ENCODE results near the gene CITED1. TPM values are rescaled to one million over a fixed set of nuclear protein-coding genes. Genes with fewer than 3 reads are reported as not detected.
A peak's percentile ranks its signal among the peaks of the same experiment; 100 is the strongest.

Gene CITED1
- total RNA-seq (0.83 TPM in 1 of 2 replicates, not detected in the other), polyA plus RNA-seq (not detected in 2 replicates), polyA minus RNA-seq (not detected in 2 replicates), Bru-seq, nascent RNA (not detected), BruChase-seq, experiment 1, labeled RNA remaining after a 6-hour chase (percentile 18 among the genes with signal in this experiment), BruChase-seq, experiment 2, labeled RNA remaining after a 2-hour chase (percentile 16 among the genes with signal in this experiment)
- polyA plus RNA-seq (2011; cell fraction: cytosol; rRNA removed), result not detected in 2 replicates
- polyA plus RNA-seq (2011; cell fraction: nucleus; rRNA removed), result 0.24 and 0.64 TPM in 2 replicates
- polyA plus RNA-seq (2012), result not detected in 2 replicates
- polyA minus RNA-seq (2011; cell fraction: cytosol; rRNA and poly(A)+ RNA removed), result not detected
- not detected in 2 replicates for polyA minus RNA-seq (2011; cell fraction: nucleus; rRNA and poly(A)+ RNA removed)
- long read RNA-seq, result 0 reads

GRCh38 chrX:72305286-72306084, at the start of gene CITED1:
Gene CITED1, minus strand, starts transcription at chrX:72305914. Its CDS starts 3,045 bp downstream, at chrX:72302869.
- Histone ChIP-seq H2AFZ (ENCODE audit: low read depth, low read length) (peak within 1 kb of the TSS; percentile 39), H3K9ac (replicated peaks; ENCODE audit: extremely low read depth, insufficient read depth, low read length) (no peak within 1 kb of the TSS), H3K27ac (ENCODE audit: insufficient read depth, low read depth, low read length) (no peak within 1 kb of the TSS), H3K36me3 (ENCODE audit: control insufficient read depth in 2 of 2, extremely low read depth in 1 of 2, insufficient read depth in 2 of 2, low read length in 2 of 2) (no peaks in the 10 kb centered on the region), H4K20me1 (replicated peaks; ENCODE audit: control insufficient read depth, extremely low read depth, insufficient read depth, low read length) (no peaks in the 10 kb centered on the region), H3K4me3 (replicated peaks in 1 of 3; ENCODE audit: insufficient read depth in 1 of 3, low read depth in 1 of 3, low read length in 3 of 3) (peak within 1 kb of the TSS; percentile 20 to 43 (median 37)), H3K9me1 (replicated peaks; ENCODE audit: control insufficient read depth, extremely low read depth, insufficient read depth, low read length) (no peaks in the 10 kb centered on the region), H3K4me2 (ENCODE audit: insufficient read depth, low read length) (peak within 1 kb of the TSS; percentile 58), H3K27me3 (ENCODE audit: control insufficient read depth in 2 of 2, insufficient read depth in 2 of 2, low read length in 2 of 2) (peaks cover 49 to 69% of the 10 kb centered on the region in 2 experiments), H3K9me3 (replicated peaks; ENCODE audit: control insufficient read depth, insufficient read depth, low read length) (no peaks in the 10 kb centered on the region), H3K4me1 (ENCODE audit: control insufficient read depth, extremely low read depth, insufficient read depth, low read length) (peaks cover 22% of the 10 kb centered on the region), H3K79me2 (ENCODE audit: control insufficient read depth, insufficient read depth, low read length) (no peaks in the 10 kb centered on the region)
- FAIRE-seq, result peak; percentile 82
- CTCF ChIA-PET, result interaction anchor here (1.6 kb wide), 1 partner anchor 28 kb away, joined by 5 read pairs; the partner anchor contains the start of gene RPS4X
- peak; percentile 83 for TF ChIP-seq EZH2 (IDR thresholded peaks at IDR 0.05; ENCODE audit: borderline replicate concordance, low read depth, low read length, severe bottlenecking)
- no peak for TF ChIP-seq MYC (IDR thresholded peaks at IDR 0.05; ENCODE audit: low read depth, low read length)
- no peak for TF ChIP-seq CTCF (IDR thresholded peaks at IDR 0.05; ENCODE audit: extremely low read depth in 1 of 2, insufficient read depth in 1 of 2, low read depth in 1 of 2, low read length in 2 of 2)
- dilution Hi-C loops (cut with MboI; ENCODE audit: extremely low pct_ligation_motif_present, low sequenced_read_pairs), result no loop called here
- intact Hi-C loops (cut with micrococcal nuclease), result loop anchor here (2.0 kb wide), 1 partner anchor 29 kb away; the partner anchor contains the start of gene RPS4X
- DNase-seq (ENCODE audit: low read depth, low spot score), result no peak
- BruUV-seq (replicated peaks), result no TSS peak
- POLR2A ChIA-PET, result no interaction called here
